OCI-M2 (cell line): ENCODE data around the gene TRIM54.
"Not testable (repeated sequence)": the region's sequence is repeated elsewhere in the genome, so short reads cannot be mapped to it uniquely, and the experiment has no call there.

Experiments used
- DNase-seq: peaks from one replicate; lab custom pipeline; 2025; ENCODE audit not compliant: unreplicated experiment; lab: John Stamatoyannopoulos, UW

The TRIM54 gene

GRCh38 chr2:27309651-27310050 is 27.4 kb downstream of the TRIM54 start:
- DNase-seq: no peak

DNA sequence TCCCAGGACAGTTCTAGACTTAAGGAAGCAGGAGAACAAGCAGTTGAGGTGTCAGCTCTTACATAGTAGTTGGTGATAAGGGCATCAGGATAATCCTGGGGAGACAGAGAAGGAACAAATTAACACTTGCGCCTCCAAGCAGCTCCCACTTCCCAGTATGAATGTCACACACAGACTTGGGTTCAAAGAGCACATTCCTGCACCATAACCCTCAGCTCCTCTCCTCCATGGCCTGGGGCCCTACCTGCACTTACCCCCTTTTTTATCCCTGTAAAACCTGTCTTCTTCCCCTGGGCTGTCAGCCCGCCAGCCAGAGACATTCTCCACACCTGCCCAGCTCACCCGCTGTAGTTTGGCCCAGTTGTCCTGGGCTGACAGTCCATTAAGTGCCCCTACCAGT is 29.9 kb downstream of the TRIM54 start:
- no peak for DNase-seq

DNA sequence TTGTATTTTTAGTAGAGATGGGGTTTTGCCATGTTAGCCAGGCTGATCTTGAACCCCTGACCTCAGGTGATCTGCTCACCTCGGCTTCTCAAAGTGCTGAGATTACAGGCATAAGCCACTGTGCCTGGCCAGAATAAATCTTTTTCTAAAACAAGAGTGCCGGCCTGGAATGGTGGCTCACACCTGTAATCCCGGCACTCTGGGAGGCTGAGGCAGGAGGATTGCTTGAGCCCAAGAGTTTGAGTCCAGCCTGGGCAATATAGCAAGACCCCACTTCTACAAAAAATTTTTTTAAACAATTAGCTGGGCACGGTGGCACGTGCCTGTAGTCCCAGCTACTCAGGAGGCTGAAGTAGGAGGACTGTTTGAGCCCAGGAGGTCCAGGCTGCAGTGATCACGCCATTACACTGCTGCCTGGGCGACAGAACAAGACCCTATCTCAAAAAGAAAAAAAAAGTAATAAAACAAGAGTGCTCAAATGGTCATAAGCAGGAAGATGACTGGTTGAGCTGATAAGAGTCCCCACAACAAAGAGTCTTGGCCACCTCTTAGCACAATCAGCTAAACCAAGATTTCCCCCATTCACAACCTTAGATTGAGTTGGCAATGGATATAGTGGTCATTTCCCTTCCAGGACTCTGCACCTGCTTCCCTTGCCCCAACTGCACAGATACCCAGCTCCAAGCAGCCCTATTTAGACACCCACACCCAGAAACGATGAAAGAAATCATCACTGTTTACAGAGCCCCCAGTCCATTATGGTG is 31.8 kb downstream of the TRIM54 start:
- no peak for DNase-seq

DNA sequence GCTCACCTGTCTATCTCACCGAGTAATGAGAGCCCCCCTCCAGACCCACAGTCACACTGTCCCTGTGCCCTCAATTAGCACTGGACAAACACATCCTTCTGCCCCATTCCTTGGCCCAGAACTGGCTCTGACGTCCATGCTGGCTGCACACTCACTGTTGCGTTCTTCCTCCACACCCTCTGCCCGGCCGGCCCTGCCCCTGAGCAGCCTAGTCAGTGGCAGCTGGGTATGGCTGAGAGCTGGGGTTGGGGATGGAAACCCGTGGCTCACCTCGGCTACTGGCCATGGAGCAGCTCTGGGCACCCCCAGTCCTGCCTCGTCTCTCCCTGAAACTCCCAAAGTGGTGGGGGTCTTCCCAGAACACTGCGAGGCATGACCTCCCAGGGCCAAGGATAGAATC is 32.5 kb downstream of the TRIM54 start:
- no peak for DNase-seq

DNA sequence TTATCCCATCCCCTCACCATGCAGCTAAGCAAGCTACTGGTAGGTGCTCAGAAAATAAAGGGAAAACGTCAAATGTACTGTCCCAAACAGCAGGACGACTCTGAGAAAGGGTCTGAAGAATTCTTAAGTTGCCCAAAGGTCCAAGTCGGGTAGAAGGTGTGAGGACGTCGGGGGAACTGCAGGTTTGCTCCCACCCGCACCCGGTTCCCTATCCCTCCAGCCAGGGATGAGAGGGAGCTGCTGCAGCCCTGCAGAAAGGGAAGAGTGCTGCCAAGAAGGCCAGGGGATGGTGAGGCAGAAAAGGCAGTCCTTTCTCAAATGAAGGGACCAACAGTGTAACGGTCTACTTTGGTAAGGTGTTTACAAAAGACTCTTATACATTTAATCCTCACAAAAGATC is 32.9 kb downstream of the TRIM54 start:
- DNase-seq: no peak

GRCh38 chr2:27316655-27317412 is 34.6 kb downstream of the TRIM54 start:
- DNase-seq: no peak

GRCh38 chr2:27319839-27320238 is 37.6 kb downstream of the TRIM54 start:
- not testable (repeated sequence) for DNase-seq

DNA sequence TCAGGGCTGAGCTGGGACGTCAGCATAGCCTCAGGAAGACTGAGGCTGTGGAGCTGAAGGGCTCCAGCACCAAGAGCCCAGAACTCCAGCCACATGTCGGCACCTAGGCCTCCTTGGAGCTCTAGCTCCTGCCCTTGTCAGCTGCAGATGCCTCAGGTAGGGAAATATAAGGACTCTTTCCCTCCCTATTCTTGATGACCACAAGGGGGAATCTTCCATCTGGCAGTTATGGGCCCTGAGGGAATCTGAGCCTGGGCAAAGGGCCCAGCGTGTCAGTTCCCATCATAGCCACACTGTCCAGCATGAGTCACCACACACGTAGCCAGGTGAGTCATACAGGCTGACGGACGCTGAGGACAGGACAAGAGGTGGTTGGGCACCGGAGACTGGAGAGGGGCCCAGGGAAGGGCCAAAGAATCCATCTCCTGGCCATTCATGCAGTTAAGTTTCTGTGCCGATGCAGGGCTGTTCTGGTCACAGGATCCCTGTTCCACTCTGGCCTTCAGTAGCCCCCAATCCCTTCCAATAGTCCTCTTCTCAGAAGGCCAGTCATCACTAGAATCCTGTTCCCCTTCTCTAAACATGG is 38.8 kb downstream of the TRIM54 start:
- no peak for DNase-seq

DNA sequence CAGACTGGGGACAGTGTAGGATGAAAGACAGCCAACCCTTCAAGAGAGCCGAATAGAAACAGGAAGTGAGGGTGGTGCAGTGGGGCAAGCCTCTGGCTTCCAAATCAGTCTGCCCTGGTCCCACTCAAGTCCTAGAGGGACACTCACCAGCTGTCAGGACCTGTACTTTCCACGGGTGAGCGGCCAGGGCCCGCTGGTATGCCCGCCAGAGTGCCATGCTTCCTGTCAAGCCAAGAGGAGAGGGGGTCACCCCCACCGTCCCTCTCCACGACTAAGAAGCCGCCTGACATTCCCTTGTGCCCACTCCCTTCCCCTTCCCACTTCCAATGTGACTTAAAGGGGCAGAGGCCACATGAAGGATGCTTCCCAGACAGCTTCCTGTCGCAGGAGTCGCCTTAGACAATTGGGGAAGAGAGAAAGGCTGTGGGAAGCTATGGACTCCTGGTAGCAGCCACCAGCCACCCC is 40.1 kb downstream of the TRIM54 start:
- no peak for DNase-seq

DNA sequence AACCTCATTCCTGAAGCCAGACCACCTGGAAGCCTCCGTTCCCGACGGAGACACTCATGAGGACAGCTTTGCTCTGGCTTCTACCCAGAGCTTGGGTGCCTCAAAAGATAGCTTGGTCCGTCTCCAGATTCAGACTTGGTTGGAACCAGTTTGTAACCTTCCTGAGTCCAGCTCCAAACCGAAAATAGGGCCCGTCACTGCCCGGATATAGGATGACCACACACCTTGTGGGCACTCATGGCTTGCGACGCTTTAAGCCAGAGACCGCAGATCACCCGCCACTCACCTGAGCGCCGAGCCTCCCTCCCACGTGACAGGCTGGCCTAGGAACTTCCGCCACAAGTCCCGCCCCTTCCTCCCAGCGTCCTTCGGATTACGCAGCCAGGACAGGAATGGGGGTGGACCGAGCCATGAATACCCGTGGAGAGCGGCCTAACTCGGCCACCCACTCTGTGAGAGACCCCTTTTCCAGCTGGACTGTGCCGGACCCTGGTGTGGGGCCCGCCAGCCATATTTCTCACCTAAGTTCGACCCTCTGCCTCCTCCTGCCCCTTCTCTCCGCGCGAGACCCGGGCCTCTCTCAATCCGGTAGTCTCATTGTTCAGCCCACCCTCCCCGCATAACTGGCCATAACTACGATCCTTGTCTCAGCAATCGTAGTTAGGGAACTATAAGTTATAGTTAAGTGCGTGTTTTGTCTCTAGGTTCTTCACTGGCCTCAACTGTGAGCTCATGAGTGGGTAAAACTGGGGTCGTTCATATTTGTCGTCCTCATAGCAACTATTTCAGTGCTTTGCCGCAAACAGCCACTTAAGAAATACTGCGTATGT is 40.8 kb downstream of the TRIM54 start, which contains the start of gene MPV17:
Gene MPV17 (minus strand): TSS at position 332 of the 830 bp plus-strand sequence. CDS start 580 bp downstream, outside the sequence.
- DNase-seq: peak; percentile 17

- no peak for DNase-seq
These were observed 41.5 kb downstream of the TRIM54 start for GRCh38 chr2:27323596-27324285.

GRCh38 chr2:27324720-27325119 is 42.5 kb downstream of the TRIM54 start:
- no peak for DNase-seq

DNA sequence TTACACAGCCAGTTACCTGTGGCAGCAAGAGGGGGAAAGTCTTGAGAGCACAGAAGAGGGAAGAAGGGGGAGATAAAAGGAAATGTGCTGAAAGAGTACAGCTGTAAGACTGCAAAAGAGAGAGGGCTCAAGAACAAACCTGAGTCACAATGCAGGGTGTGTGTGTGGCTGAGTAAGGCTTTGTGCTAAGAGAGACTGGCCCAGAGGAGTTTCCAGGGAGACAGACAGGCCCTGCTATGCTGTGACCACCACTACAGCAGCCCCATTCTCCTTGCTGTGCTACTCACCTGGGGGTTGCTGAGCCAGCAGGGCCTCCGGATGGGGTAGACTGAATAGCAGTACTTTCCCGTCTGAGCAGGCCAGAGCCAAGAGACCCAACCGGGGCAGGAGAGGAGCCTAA is 53.1 kb downstream of the TRIM54 start:
- DNase-seq: no peak

GRCh38 chr2:27336173-27336572 is 53.9 kb downstream of the TRIM54 start:
- DNase-seq: no peak

GRCh38 chr2:27347641-27348040 is 65.4 kb downstream of the TRIM54 start:
- DNase-seq: no peak

GRCh38 chr2:27350106-27350693 is 68.0 kb downstream of the TRIM54 start:
- DNase-seq: no peak

GRCh38 chr2:27351802-27352598 is 69.8 kb downstream of the TRIM54 start:
- no peak for DNase-seq

DNA sequence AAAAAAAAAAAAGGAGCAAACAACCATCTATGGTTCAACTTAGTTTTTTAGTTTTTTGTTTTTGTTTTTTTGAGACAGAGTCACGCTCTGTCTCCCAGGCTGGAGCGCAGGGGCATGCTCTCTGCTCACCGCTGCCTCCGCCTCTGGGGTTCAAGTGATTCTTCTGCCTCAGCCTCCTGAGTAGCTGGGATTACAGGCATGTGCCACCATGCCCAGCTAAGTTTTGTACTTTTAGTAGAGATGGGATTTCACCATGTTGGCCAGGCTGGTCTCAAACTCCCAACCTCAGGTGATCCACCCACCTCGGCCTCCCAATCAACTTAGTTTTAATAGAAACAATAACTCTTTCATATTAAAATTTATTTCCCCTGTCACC is 71.1 kb downstream of the TRIM54 start:
- DNase-seq: not testable (repeated sequence)
